Measurements from ENCODE around the gene IQSEC1. TPM values are rescaled to one million over a fixed set of nuclear protein-coding genes. Genes with fewer than 3 reads are reported as not detected.

The IQSEC1 gene
- total RNA-seq, 2 donors from 2014 or later: 22.7 to 24.5 TPM

GRCh38 chr3:12946649-12947316, 126.4 kb downstream of the IQSEC1 start:
- Mint-ChIP-seq H3K9me3 (no peaks in the 10 kb centered on the region), H3K4me1 (peaks cover 2% of the 10 kb centered on the region), H3K27ac (no peak overlapping the region), H3K4me3 (no peak overlapping the region), H3K27me3 (ENCODE audit: insufficient read depth) (no peaks in the 10 kb centered on the region), H3K36me3 (ENCODE audit: low read depth) (no peaks in the 10 kb centered on the region)
- DNase-seq: no peak
- Histone ChIP-seq H3K27ac (ENCODE audit: low read depth, low read length) (peak overlapping the region; percentile 63), H3K27me3 (ENCODE audit: control insufficient read depth, insufficient read depth, low read length, poor library complexity, severe bottlenecking) (no peaks in the 10 kb centered on the region), H3K4me3 (ENCODE audit: low read length) (no peak overlapping the region), H3K36me3 (ENCODE audit: control insufficient read depth, insufficient read depth, low read length) (no peaks in the 10 kb centered on the region), H3K9ac (ENCODE audit: extremely low read depth, low read length, poor library complexity, severe bottlenecking) (no peak overlapping the region), H3K4me1 (ENCODE audit: control insufficient read depth, insufficient read depth, low read length) (peaks cover 4% of the 10 kb centered on the region), H3K9me3 (ENCODE audit: control insufficient read depth, low read length) (no peaks in the 10 kb centered on the region)
- WGBS, 2 experiments (ENCODE audit: insufficient coverage in 1 of 2, insufficient read length in 1 of 2): 90 to 95% methylated on average over 7 to 8 of the region's 8 CpGs
- no peak for TF ChIP-seq CTCF (conservative IDR thresholded peaks at IDR 0.05)

- no peak overlapping the region for H3K27ac Mint-ChIP-seq
- H3K36me3 Mint-ChIP-seq (ENCODE audit: low read depth): no peaks in the 10 kb centered on the region
- Histone ChIP-seq H3K9ac (ENCODE audit: extremely low read depth, low read length, poor library complexity, severe bottlenecking) (no peak overlapping the region), H3K4me1 (ENCODE audit: control insufficient read depth, insufficient read depth, low read length) (peaks cover 4% of the 10 kb centered on the region), H3K27me3 (ENCODE audit: control insufficient read depth, insufficient read depth, low read length, poor library complexity, severe bottlenecking) (no peaks in the 10 kb centered on the region), H3K4me3 (ENCODE audit: low read length) (no peak overlapping the region), H3K36me3 (ENCODE audit: control insufficient read depth, insufficient read depth, low read length) (peaks cover 2% of the 10 kb centered on the region), H3K27ac (ENCODE audit: low read depth, low read length) (peak overlapping the region; percentile 12), H3K9me3 (ENCODE audit: control insufficient read depth, low read length) (no peaks in the 10 kb centered on the region)
- no peak for TF ChIP-seq CTCF (conservative IDR thresholded peaks at IDR 0.05)
- H3K27me3 Mint-ChIP-seq (ENCODE audit: insufficient read depth): no peaks in the 10 kb centered on the region
- no peak overlapping the region for H3K4me3 Mint-ChIP-seq
- DNase-seq: no peak
- no peaks in the 10 kb centered on the region for H3K9me3 Mint-ChIP-seq
- WGBS, 2 experiments (ENCODE audit: insufficient coverage in 1 of 2, insufficient read length in 1 of 2): 94 to 98% methylated on average over 5 to 6 of the region's 6 CpGs
- H3K4me1 Mint-ChIP-seq: peaks cover 2% of the 10 kb centered on the region
These were observed 127.0 kb downstream of the IQSEC1 start for GRCh38 chr3:12946251-12946648.

GRCh38 chr3:12944849-12945248, 128.4 kb downstream of the IQSEC1 start:
- peaks cover 5% of the 10 kb centered on the region for H3K36me3 ChIP-seq (ENCODE audit: control insufficient read depth, insufficient read depth, low read length)
- Mint-ChIP-seq H3K36me3 (ENCODE audit: low read depth) (no peaks in the 10 kb centered on the region), H3K27ac (peak overlapping the region; percentile 68), H3K4me3 (no peak overlapping the region), H3K9me3 (no peaks in the 10 kb centered on the region), H3K4me1 (peaks cover 2% of the 10 kb centered on the region), H3K27me3 (ENCODE audit: insufficient read depth) (no peaks in the 10 kb centered on the region)
- no peak overlapping the region for H3K4me3 ChIP-seq (ENCODE audit: low read length)
- H3K9ac ChIP-seq (ENCODE audit: extremely low read depth, low read length, poor library complexity, severe bottlenecking): no peak overlapping the region
- H3K27me3 ChIP-seq (ENCODE audit: control insufficient read depth, insufficient read depth, low read length, poor library complexity, severe bottlenecking): no peaks in the 10 kb centered on the region
- no peak for DNase-seq
- no peaks in the 10 kb centered on the region for H3K9me3 ChIP-seq (ENCODE audit: control insufficient read depth, low read length)
- 47 to 78% methylated on average over 3 to 6 of the region's 6 CpGs for WGBS, 2 experiments (ENCODE audit: insufficient coverage in 1 of 2, insufficient read length in 1 of 2)
- H3K27ac ChIP-seq (ENCODE audit: low read depth, low read length): peak overlapping the region; percentile 94
- peaks cover 4% of the 10 kb centered on the region for H3K4me1 ChIP-seq (ENCODE audit: control insufficient read depth, insufficient read depth, low read length)
- no peak for TF ChIP-seq CTCF (conservative IDR thresholded peaks at IDR 0.05)
